K562 (cell line): ENCODE measurements around the gene ZFP92. TPM values are rescaled to one million over a fixed set of nuclear protein-coding genes. Genes with fewer than 3 reads are reported as not detected.

Experiments
- ATAC-seq: fragments of 200-7000 bp; cut with Tn5 transposase; 3 replicates; pipeline ENCODE4 v1.9.1; 2020; ENCODE audit warnings: moderate library complexity
- BruUV-seq: library from RNA; stranded (reverse); fragments of 400-500 nt; replicated peaks from 2 replicates; lab custom pipeline; 2021; lab: Mats Ljungman, UMichigan
- CTCF ChIA-PET: fragments of 300-600 bp; formaldehyde crosslinking; extraction: SDS; loops from one replicate; lab custom pipeline; 2021; ENCODE audit warnings: low intra/inter-chr PET ratio; lab: Yijun Ruan, JAX
- POLR2A ChIA-PET: fragments of 300-600, 350-650 bp; sonication (Branson Sonifier 250); formaldehyde crosslinking; extraction: SDS; loops from one replicate; lab custom pipeline; 2021; ENCODE audit warnings: antibody characterized with exemption, inconsistent platforms; lab: Yijun Ruan, JAX
- DNase-seq, 4 experiments: peaks; one replicate each; pipeline versions ENCODE4 v3.0.0 to v3.0.0-alpha.2; 2011 to 2018; ENCODE audit warnings: low spot score in 3 of 4, mixed read lengths in 3 of 4; ENCODE audit errors: extremely low read depth in 1 of 4
- FAIRE-seq: peaks from 2 replicates; lab custom pipeline; 2011; peaks lifted over from hg19 to GRCh38; lab: Jason Lieb, UNC
- H2AFZ ChIP-seq: 2 replicates; pipeline ENCODE4 v1.6.0; 2011; ENCODE audit warnings: low read depth, low read length, control low read depth, inconsistent platforms
- H3K27ac ChIP-seq: fragments of 200-600 bp; 3 replicates; pipeline ENCODE4 v1.8.0; 2011; ENCODE audit warnings: low read depth, mild to moderate bottlenecking, control low read depth, inconsistent platforms, low read length, moderate library complexity, mixed read lengths; ENCODE audit errors: extremely low read depth
- H3K27me3 ChIP-seq, 2 experiments: fragments of 300-600 bp in 1 of 2; 2 replicates in 1 of 2; 3 replicates in 1 of 2; pipeline versions ENCODE4 v1.6.0 to v1.8.0; 2011; ENCODE audit warnings: inconsistent platforms in 2 of 2, low read length in 2 of 2, mild to moderate bottlenecking in 1 of 2, mixed read lengths in 1 of 2, moderate library complexity in 1 of 2; ENCODE audit not compliant: control insufficient read depth in 2 of 2, insufficient read depth in 2 of 2
- H3K36me3 ChIP-seq: fragments of 300-600 bp; 3 replicates; pipeline ENCODE4 v1.8.0; 2011; ENCODE audit warnings: mild to moderate bottlenecking, low read length, inconsistent platforms; ENCODE audit not compliant: control insufficient read depth, insufficient read depth
- H3K4me1 ChIP-seq, 2 experiments: fragments of 200-600 bp in 1 of 2; replicated peaks in 1 of 2; 2 replicates in 1 of 2; 3 replicates in 1 of 2; pipeline versions ENCODE4 v1.5.1 to v1.8.0; 2011; ENCODE audit warnings: inconsistent platforms in 2 of 2, low read length in 2 of 2, mild to moderate bottlenecking in 1 of 2, mixed read lengths in 1 of 2, moderate library complexity in 1 of 2; ENCODE audit not compliant: control insufficient read depth in 2 of 2, insufficient read depth in 2 of 2
- H3K4me2 ChIP-seq: 2 replicates; pipeline ENCODE4 v1.6.1; 2011; ENCODE audit warnings: low read length, control low read depth, inconsistent platforms, mixed read lengths; ENCODE audit not compliant: insufficient read depth
- H3K4me3 ChIP-seq: fragments of 200-600 bp; sonication (generic), shearing (Covaris generic); 2 replicates; pipeline ENCODE4 v1.5.1; 2016; ENCODE audit warnings: control low read depth, inconsistent platforms
- H3K79me2 ChIP-seq: fragments of 200-600 bp; 3 replicates; pipeline ENCODE4 v1.8.0; 2011; ENCODE audit warnings: low read length, inconsistent platforms; ENCODE audit not compliant: control insufficient read depth, insufficient read depth
- H3K9ac ChIP-seq, 2 experiments: 2 replicates each; pipeline versions ENCODE4 v1.6.0 to v1.6.1; 2011; ENCODE audit warnings: low read depth in 2 of 2, low read length in 2 of 2, control low read depth in 1 of 2, inconsistent platforms in 1 of 2, mild to moderate bottlenecking in 1 of 2, mixed read lengths in 1 of 2; ENCODE audit not compliant: insufficient read depth in 1 of 2
- H3K9me1 ChIP-seq: one replicate; pipeline ENCODE4 v1.6.0; 2011; ENCODE audit warnings: inconsistent platforms, mild to moderate bottlenecking, low read length, moderate library complexity; ENCODE audit not compliant: control insufficient read depth, insufficient read depth
- H3K9me3 ChIP-seq: replicated peaks from 2 replicates; pipeline ENCODE4 v1.5.1; 2011; ENCODE audit warnings: low read depth, low read length, inconsistent platforms; ENCODE audit not compliant: control insufficient read depth, insufficient read depth
- H4K20me1 ChIP-seq: replicated peaks from 2 replicates; pipeline ENCODE4 v1.6.1; 2011; ENCODE audit warnings: low read length, inconsistent platforms, mixed read lengths; ENCODE audit not compliant: control insufficient read depth, insufficient read depth
- ATF2 ChIP-seq: sonication (generic); formaldehyde crosslinking; IDR thresholded peaks from 2 replicates; pipeline ENCODE4 v1.8.1; 2022; ENCODE audit warnings: missing genetic modification reagents
- BCOR ChIP-seq: fragments of 450-650 bp; IDR thresholded peaks from 2 replicates; pipeline ENCODE4 v1.6.1; 2016
- KDM4B ChIP-seq, 2 experiments: fragments of 450-650 bp in 1 of 2; sonication (generic) in 1 of 2; IDR thresholded peaks; 2 replicates each; pipeline ENCODE4 v1.6.1; 2016 to 2017; ENCODE audit warnings: borderline replicate concordance in 2 of 2, antibody characterized with exemption in 1 of 2, low read depth in 1 of 2, mild to moderate bottlenecking in 1 of 2
- MGA ChIP-seq: fragments of 450-650 bp; IDR thresholded peaks from 2 replicates; pipeline ENCODE4 v1.6.1; 2016; ENCODE audit warnings: mild to moderate bottlenecking, moderate library complexity
- RBFOX2 ChIP-seq: fragments of 200-400 bp; formaldehyde crosslinking; IDR thresholded peaks from 2 replicates; pipeline ENCODE4 v1.6.1; 2017; ENCODE audit warnings: low read depth, mild to moderate bottlenecking, low read length, moderate library complexity
- RCOR1 ChIP-seq, 2 experiments: IDR thresholded peaks; 2 replicates each; pipeline ENCODE4 v1.6.1; 2012; ENCODE audit warnings: low read depth in 2 of 2, low read length in 2 of 2, borderline replicate concordance in 1 of 2, improper control_type of control experiment in 1 of 2
- ZFPM2 ChIP-seq: fragments of 250-450 bp; sonication (Bioruptor Pico); IDR thresholded peaks from 2 replicates; pipeline ENCODE4 v1.5.1; 2022; ENCODE audit warnings: mild to moderate bottlenecking
- WGBS: fragments of 100-300 bp; shearing (Covaris generic); methylation state at CpG from one replicate; pipeline ENCODE4 v1.1.6; 2016; ENCODE audit warnings: low coverage, mixed read lengths; ENCODE audit not compliant: insufficient coverage; ENCODE audit errors: missing lambda C conversion rate; 5-methylcytosine and 5-hydroxymethylcytosine counted together
- in situ Hi-C: fragments of 300-500 bp; cut with MboI; formaldehyde crosslinking; loops from 4 replicates; pipeline ENCODE4 v1.15.0; 2018; ENCODE audit warnings: inconsistent platforms, mixed read lengths
- intact Hi-C: fragments of 100-400 bp; cut with micrococcal nuclease; formaldehyde crosslinking; loops from 2 replicates; pipeline ENCODE4 v1.14.2; 2022
- polyA plus RNA-seq, 8 experiments: library from polyadenylated mRNA; depleted of rRNA in 4 of 8; stranded (reverse) in 5 of 8; unstranded in 3 of 8; fragments of >200 nt; fragmentation: Nextera tagmentation in 2 of 8; fragmentation: Illumina TruSeq in 1 of 8; extraction: Ambion mirVana in 2 of 8; extraction: Trizol in 1 of 8; gene quantifications; 2 replicates each; pipeline versions ENCODE4 v1.2.1 to v1.2.3, GENCODE V29; 2011 to 2014; ENCODE audit warnings: inconsistent platforms in 1 of 8, missing spikeins in 1 of 8
- total RNA-seq, 7 experiments: library from RNA; depleted of rRNA in 6 of 7; stranded (reverse); fragments of >200 nt in 6 of 7; fragmentation: Illumina TruSeq in 2 of 7; extraction: Trizol in 2 of 7; gene quantifications; 2 replicates each; pipeline versions ENCODE4 v1.2.1 to v1.2.3, GENCODE V29; 2011 to 2021; ENCODE audit warnings: low replicate concordance in 1 of 7
- TF ChIP-seq, protein P1 (sequence below): sonication (generic); IDR thresholded peaks from 2 replicates; pipeline ENCODE4 v1.6.1; 2016

Gene ZFP92
- total and polyA plus RNA-seq, 9 of the 15 experiments (the other 6 are each of a cell fraction or from before 2014, with no cell fraction given) = 0.32 to 3.3 (median 1.8) TPM

DNA sequence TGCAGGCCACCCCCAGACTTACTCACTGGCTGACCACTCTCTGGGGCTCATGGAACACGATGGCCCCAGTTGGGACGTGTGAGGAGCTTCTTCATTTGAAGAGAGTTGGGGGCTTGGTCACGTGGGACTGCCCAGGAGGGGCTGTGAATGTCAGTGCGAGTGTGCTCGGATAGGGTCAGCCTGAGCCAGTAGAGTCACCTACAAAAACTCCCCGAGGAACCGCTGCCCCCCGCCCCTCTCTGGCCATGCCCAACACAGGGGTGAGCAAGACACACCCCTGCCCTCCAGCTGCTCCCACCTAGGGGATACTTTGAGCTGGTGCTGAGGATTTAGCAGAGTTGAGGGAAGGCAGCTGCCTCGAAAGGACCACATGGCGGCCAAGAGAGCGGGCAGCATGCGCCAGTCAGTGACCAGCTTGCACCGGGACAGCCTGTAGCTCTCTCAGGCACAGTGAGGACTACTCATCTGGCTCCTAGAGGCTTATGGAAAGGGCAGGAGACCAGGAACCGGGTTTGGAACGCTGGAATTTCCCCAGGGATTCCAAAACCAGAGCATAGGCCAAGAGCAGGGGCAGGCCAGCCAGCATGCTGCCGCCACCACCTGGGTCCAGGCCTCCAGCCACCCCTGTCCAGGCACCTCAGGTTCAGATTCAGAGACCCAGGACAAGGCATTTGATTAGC is 18.5 kb upstream of the ZFP92 start:
- in situ Hi-C loops = no loop called here
- no peak for DNase-seq
- TF ChIP-seq ZFPM2 (CRISPR knock-in tag) = no peak
- TF ChIP-seq BCOR = no peak
- no peak for TF ChIP-seq RBFOX2
- no peak for TF ChIP-seq MGA
- TF ChIP-seq, protein P1, sequence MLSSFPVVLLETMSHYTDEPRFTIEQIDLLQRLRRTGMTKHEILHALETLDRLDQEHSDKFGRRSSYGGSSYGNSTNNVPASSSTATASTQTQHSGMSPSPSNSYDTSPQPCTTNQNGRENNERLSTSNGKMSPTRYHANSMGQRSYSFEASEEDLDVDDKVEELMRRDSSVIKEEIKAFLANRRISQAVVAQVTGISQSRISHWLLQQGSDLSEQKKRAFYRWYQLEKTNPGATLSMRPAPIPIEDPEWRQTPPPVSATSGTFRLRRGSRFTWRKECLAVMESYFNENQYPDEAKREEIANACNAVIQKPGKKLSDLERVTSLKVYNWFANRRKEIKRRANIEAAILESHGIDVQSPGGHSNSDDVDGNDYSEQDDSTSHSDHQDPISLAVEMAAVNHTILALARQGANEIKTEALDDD = no peak
- no peak for TF ChIP-seq RCOR1 (IDR thresholded peaks at IDR 0.05; ENCODE audit: borderline replicate concordance in 1 of 2, low read depth in 2 of 2, low read length in 2 of 2)
- TF ChIP-seq KDM4B (IDR thresholded peaks at IDR 0.05; ENCODE audit: borderline replicate concordance in 2 of 2, low read depth in 1 of 2) = no peak
- TF ChIP-seq ATF2 (CRISPR knock-in tag) = no peak

More for the DNA sequence above, 18.5 kb upstream of the ZFP92 start:
- Histone ChIP-seq H2AFZ (no peak overlapping the region), H3K36me3 (no peaks in the 10 kb centered on the region), H3K4me2 (no peak overlapping the region), H3K9me3 (no peaks in the 10 kb centered on the region), H3K27me3 (peaks cover 0 to 13% of the 10 kb centered on the region in 2 experiments; a peak in 2 of 5 replicates), H3K4me3 (no peak overlapping the region), H3K9me1 (no peaks in the 10 kb centered on the region), H3K9ac (no peak overlapping the region), H3K4me1 (peaks cover 0 to 16% of the 10 kb centered on the region in 2 experiments; a peak in 2 of 5 replicates), H3K27ac (no peak overlapping the region), H3K79me2 (no peaks in the 10 kb centered on the region), H4K20me1 (no peaks in the 10 kb centered on the region)
- WGBS = 25% methylated on average over 12 of the region's 16 CpGs
- ATAC-seq = no peak
- no peak for FAIRE-seq
- POLR2A ChIA-PET = no interaction called here
- BruUV-seq = no TSS peak
- CTCF ChIA-PET = no interaction called here
- intact Hi-C loops = no loop called here
